H1 (cell line): ENCODE measurements around the gene H1-8.

Experiments used
- ATF3 ChIP-seq: IDR thresholded peaks from 2 replicates; pipeline ENCODE4 v1.6.1; 2011; ENCODE audit warnings: low read depth, mild to moderate bottlenecking, low read length; ENCODE audit not compliant: insufficient read depth
- CEBPB ChIP-seq: IDR thresholded peaks from 2 replicates; pipeline ENCODE4 v1.6.1; 2012; ENCODE audit warnings: low read depth, low read length
- CHD2 ChIP-seq: IDR thresholded peaks from 2 replicates; pipeline ENCODE4 v1.6.1; 2012; ENCODE audit warnings: low read length, improper control_type of control experiment
- CTCF ChIP-seq, 3 experiments: IDR thresholded peaks; 1 replicate in 2 of 3; 2 replicates in 1 of 3; pipeline versions ENCODE4 v1.5.1 to v1.6.1; 2011; ENCODE audit warnings: low read length in 3 of 3, mild to moderate bottlenecking in 3 of 3, inconsistent platforms in 2 of 3, low read depth in 1 of 3, moderate library complexity in 1 of 3; ENCODE audit not compliant: insufficient read depth in 1 of 3; ENCODE audit errors: control extremely low read depth in 1 of 3
- E2F6 ChIP-seq: IDR thresholded peaks from 2 replicates; pipeline ENCODE4 v1.6.1; 2012; ENCODE audit warnings: inconsistent platforms
- POLR2AphosphoS5 ChIP-seq: IDR thresholded peaks from 2 replicates; pipeline ENCODE4 v1.6.1; 2011; ENCODE audit warnings: low read depth, low read length
- ZNF274 ChIP-seq: IDR thresholded peaks from 2 replicates; pipeline ENCODE4 v1.7.0; 2012; ENCODE audit warnings: low read length, borderline replicate concordance; ENCODE audit errors: extremely low read depth

- TF ChIP-seq E2F6 (no peak), CTCF (IDR thresholded peaks at IDR 0.05; ENCODE audit: control extremely low read depth in 1 of 3, insufficient read depth in 1 of 3, low read depth in 1 of 3, low read length in 3 of 3) (no peak), CEBPB (no peak), POLR2AphosphoS5 (no peak), CHD2 (no peak), ATF3 (no peak), ZNF274 (no peak)
These were observed 41.7 kb downstream of the H1-8 start for GRCh38 chr3:129584631-129585030.
